ENCODE measurements around the gene CCDC157. TPM values are rescaled to one million over a fixed set of nuclear protein-coding genes. Genes with fewer than 3 reads are reported as not detected.

Gene CCDC157
- total RNA-seq, 4 donors from 2014 or later, result 0.99 to 1.9 (median 1.5) TPM

DNA sequence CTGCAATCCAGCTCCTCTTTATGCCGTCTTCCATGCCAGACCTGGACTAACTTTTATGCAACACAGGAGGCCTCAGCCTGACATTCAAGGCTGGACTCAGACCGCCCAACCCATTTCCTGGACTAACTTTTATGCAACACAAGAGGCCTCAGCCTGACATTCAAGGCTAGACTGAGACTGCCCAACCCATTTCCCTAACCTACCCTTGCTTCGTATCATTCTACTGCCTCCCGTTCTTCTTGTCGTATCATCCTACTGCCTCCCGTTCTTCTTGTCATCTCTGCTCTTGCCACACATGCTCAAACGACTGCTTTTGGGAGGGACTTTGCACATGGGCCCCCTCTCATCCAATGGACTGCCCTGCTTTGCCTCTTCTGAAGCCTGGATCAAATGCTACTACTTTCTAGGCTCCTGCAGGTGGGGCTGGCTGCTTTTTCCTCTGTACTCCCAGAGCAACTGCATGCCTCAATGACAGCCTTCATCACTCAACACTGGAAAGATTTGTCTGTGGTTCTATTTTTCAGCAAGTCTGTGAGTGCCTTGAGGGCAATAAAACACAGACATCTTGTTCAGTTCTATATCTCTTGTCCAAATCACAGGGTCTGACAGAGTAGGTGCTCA, 37.9 kb upstream of the CCDC157 start:
- Histone ChIP-seq H3K4me1 (peaks cover 0 to 100% (median 52%) of the 10 kb centered on the region in 3 donors), H3K36me3 (peaks cover 0 to 22% of the 10 kb centered on the region in 2 donors), H3K4me3 (no peak overlapping the region), H3K9me3 (no peaks in the 10 kb centered on the region), H3K27ac (peak overlapping the region in 3 of 4 donors; percentile 26 to 48 (median 27)), H3K27me3 (no peaks in the 10 kb centered on the region)
- TF ChIP-seq POLR2AphosphoS5 (IDR thresholded peaks at IDR 0.05), result no peak
- TF ChIP-seq EP300 (IDR thresholded peaks at IDR 0.05), result no peak
- TF ChIP-seq, protein P1, sequence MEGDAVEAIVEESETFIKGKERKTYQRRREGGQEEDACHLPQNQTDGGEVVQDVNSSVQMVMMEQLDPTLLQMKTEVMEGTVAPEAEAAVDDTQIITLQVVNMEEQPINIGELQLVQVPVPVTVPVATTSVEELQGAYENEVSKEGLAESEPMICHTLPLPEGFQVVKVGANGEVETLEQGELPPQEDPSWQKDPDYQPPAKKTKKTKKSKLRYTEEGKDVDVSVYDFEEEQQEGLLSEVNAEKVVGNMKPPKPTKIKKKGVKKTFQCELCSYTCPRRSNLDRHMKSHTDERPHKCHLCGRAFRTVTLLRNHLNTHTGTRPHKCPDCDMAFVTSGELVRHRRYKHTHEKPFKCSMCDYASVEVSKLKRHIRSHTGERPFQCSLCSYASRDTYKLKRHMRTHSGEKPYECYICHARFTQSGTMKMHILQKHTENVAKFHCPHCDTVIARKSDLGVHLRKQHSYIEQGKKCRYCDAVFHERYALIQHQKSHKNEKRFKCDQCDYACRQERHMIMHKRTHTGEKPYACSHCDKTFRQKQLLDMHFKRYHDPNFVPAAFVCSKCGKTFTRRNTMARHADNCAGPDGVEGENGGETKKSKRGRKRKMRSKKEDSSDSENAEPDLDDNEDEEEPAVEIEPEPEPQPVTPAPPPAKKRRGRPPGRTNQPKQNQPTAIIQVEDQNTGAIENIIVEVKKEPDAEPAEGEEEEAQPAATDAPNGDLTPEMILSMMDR (IDR thresholded peaks at IDR 0.05), result no peak
- TF ChIP-seq POLR2A (IDR thresholded peaks at IDR 0.05), result no peak
- WGBS, 2 donors (ENCODE audit: low coverage in 1 of 2), result 29 to 82% methylated on average over 2 to 7 of the region's 7 CpGs
- no peak for ATAC-seq

DNA sequence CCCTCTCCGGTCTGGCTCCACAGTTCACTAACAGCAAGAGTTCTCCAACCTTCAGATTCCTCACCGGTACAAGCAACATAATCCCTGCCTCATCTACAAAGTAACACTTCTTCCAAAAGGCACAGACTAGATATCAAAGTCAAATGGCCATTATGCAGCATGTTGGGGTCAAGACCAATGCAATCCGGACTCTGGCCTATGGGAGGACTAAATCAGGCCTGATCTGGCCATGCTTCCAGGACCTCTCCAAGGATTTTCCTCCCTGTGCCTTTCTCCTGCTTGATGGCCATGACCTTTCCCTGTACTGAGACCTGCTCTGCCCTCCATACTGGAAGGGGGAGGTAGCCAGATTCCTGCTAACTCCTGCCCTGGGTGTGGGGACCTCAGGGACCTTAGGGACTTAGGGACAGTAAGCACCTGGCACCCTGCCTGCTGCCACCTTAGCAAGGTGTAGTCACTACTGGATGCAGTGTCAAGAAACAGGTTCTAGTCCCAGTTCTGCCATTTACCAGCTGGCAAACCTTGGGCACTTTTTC, 36.7 kb upstream of the CCDC157 start:
- no peak for ATAC-seq
- Histone ChIP-seq H3K27me3 (no peaks in the 10 kb centered on the region), H3K9me3 (no peaks in the 10 kb centered on the region), H3K4me1 (peaks cover 0 to 100% (median 63%) of the 10 kb centered on the region in 3 donors), H3K4me3 (no peak overlapping the region), H3K27ac (peak overlapping the region in 3 of 4 donors; percentile 27 to 52 (median 48)), H3K36me3 (peaks cover 0 to 22% of the 10 kb centered on the region in 2 donors)
- no peak for TF ChIP-seq EP300 (IDR thresholded peaks at IDR 0.05)
- no peak for TF ChIP-seq POLR2AphosphoS5 (IDR thresholded peaks at IDR 0.05)
- TF ChIP-seq, protein P1 (IDR thresholded peaks at IDR 0.05), result no peak
- no peak for TF ChIP-seq POLR2A (IDR thresholded peaks at IDR 0.05)
- WGBS, 2 donors (ENCODE audit: low coverage in 1 of 2), result 80 to 100% methylated on average over 1 to 2 of the region's 3 CpGs

DNA sequence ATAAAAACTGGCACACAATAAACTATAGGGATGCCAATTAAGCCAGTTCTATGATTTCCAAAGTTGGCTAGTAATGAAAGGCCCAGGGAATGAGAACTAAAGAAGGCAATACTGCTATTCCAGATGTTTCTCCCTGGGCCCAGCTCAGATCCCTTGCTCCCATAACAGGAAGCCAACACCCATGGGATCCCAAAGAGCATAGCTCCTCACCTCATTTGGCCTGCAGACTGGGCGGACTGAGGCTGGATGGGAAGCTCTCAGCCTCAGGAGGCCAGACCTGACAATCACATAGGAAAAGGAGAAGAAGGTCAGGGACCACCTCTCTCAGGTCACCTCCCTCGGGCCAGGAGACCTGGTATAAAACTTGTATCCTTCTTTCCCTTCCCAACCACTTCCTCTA, 35.3 kb upstream of the CCDC157 start:
- WGBS, 2 donors (ENCODE audit: low coverage in 1 of 2), result 70% methylated on average over 2 of the region's 2 CpGs; no CpG with 5 or more reads in 1 of the 2 donors
- ATAC-seq, result no peak
- Histone ChIP-seq H3K27me3 (no peaks in the 10 kb centered on the region), H3K9me3 (no peaks in the 10 kb centered on the region), H3K36me3 (peaks cover 0 to 22% of the 10 kb centered on the region in 2 donors), H3K4me1 (peaks cover 0 to 97% (median 63%) of the 10 kb centered on the region in 3 donors), H3K27ac (peak overlapping the region in 2 of 4 donors; percentile 22 to 52), H3K4me3 (no peak overlapping the region)
- TF ChIP-seq EP300 (IDR thresholded peaks at IDR 0.05) (no peak), POLR2AphosphoS5 (IDR thresholded peaks at IDR 0.05) (no peak), POLR2A (IDR thresholded peaks at IDR 0.05) (no peak)
- TF ChIP-seq, protein P1 (IDR thresholded peaks at IDR 0.05), result no peak

DNA sequence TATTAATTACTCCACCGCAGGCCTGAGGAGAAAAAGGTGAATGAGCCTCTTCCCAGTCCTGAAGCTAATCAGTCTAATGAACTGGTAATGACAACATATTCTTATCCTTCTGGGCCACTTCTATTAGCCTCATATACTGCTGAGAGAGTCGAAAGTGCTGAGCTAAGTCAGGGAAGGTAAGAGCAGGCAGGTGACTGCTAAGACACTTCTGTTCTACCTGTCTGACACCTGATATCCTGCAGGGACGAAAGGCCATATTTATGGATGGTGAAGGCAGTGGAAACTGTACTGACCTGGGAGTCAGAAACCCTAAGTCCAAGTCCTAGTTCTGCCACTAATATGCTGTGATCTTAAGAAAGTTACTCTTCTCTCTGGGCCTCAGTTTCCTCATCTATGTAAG, 33.6 kb upstream of the CCDC157 start:
- TF ChIP-seq, protein P1 (IDR thresholded peaks at IDR 0.05), result no peak
- no peak for TF ChIP-seq POLR2AphosphoS5 (IDR thresholded peaks at IDR 0.05)
- TF ChIP-seq EP300 (IDR thresholded peaks at IDR 0.05), result no peak
- no peak for TF ChIP-seq POLR2A (IDR thresholded peaks at IDR 0.05)
- 94 to 100% methylated on average over 3 of the region's 3 CpGs for WGBS, 2 donors (ENCODE audit: low coverage in 1 of 2)
- no peak overlapping the region for H3K27ac ChIP-seq

More for the DNA sequence above, 33.6 kb upstream of the CCDC157 start:
- no peak for ATAC-seq
- H3K4me3 ChIP-seq, result no peak overlapping the region
- H3K9me3 ChIP-seq, result no peaks in the 10 kb centered on the region
- peaks cover 0 to 89% (median 58%) of the 10 kb centered on the region in 3 donors for H3K4me1 ChIP-seq
- peaks cover 0 to 22% of the 10 kb centered on the region in 2 donors for H3K36me3 ChIP-seq
- no peaks in the 10 kb centered on the region for H3K27me3 ChIP-seq

Data from gastroesophageal sphincter (tissue), 4 donors.